Non-pigmented ciliary epithelial cell (primary cell): ENCODE data around the gene LYPD1.

Experiments
- DNase-seq: peaks from one replicate; pipeline ENCODE4 v3.0.0-alpha.2; 2010; ENCODE audit warnings: low read depth

Gene LYPD1

DNA sequence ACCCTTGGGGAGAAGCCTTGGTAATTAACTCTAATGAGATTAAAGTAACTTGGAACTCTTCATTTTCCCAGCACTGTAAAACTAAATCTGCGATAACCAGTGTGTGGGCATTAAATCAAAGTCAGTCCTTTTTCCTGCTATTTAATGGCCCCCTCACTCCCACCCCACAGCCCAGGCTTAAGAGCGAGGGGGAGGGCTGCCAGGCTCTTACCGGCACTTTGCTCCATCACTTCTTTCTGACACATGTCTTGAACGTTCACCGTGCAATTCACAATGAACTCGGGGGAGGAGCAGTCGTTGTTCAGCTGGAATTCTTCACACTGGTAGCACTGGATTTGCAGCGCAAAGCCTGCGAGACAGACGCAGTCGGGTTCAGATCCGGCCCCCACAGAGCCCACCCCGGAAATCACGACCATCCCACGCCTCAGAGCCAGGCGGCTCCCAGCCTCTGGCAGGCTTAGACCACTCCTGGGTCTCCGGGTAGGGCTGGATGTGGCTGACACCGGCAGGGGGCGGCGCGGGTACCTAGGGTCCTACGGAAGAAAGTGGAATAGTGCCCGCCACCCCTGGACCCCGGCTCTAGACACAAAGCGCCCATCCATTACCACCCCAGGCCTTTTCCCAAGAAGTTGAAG lies 1.7 kb downstream of the LYPD1 start:
- DNase-seq = no peak

- DNase-seq = no peak
Measured at GRCh38 chr2:132667706-132668105, 2.3 kb downstream of the LYPD1 start.

DNA sequence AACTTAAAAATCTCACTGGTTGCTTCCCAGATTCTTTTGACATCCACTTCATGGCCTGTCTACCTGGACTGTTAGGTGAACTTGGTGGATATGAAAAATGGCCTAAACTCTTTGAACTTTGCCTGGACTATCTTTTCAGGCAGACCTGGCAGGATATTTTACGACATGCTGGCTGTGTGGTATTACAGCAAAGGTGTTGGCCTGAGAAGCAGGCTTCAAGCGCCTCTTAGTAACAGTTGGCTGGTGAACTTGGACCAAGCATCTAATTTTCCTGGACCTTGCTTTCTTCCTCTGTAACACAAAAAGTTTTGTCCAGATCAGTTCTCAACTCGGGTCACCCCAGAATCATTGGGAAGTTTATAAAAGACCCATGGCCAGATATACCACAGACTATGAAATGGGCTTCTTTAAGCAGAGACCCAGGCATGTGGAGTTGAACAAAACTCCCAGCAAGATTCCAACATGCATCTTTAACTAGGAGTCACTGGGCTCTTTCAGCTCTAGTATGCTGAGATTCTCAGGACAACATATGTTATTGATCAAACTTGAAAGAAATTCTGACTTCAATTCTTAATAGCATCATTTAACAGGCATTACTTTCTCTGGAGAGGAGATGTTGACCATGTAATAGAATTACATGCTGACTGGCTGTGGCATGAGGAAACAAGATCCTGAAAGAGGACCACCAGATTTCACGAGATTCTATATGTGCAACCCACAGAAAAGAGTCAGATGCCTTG lies 4.4 kb downstream of the LYPD1 start:
- no peak for DNase-seq

GRCh38 chr2:132664096-132664495 lies 5.9 kb downstream of the LYPD1 start:
- no peak for DNase-seq

DNA sequence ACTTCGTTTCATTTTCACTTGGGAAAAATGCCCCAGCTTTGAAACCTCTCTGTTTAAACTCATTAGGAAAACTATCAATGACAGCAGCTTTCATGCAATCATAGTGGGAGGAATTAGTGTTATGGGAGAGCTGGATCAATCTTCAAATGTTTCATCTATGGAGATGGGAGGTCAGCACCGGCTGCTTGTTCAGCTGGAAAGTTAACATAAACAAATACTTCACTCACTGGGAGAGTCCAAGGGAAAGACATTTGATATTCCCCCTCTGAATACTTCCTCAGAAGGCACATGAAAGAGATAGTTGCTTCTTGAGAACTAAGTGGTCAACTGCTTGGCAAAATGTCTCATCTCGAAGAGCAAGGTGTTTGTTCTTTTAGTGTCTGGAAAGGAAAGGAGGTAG lies 7.3 kb downstream of the LYPD1 start:
- no peak for DNase-seq

DNA sequence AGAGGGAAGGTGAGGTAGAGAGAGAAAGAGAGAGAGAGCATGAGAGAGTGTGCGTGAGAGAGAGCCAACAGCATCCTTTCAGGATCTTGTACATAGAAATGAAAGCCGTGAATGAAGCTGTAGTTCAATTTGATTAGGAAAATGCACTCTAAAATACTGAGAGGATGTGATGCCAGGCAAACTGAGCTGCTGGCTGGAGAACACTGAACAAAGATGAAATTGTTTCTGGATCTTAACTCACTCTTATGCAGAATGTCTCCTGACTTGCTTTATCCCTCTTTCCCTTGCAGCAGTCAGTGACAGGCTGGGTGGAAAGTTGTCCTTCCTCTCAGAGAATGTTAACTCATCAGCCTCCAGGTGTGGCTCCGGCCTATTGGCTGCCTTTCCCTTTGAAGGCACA lies 10.7 kb downstream of the LYPD1 start:
- DNase-seq = no peak

DNA sequence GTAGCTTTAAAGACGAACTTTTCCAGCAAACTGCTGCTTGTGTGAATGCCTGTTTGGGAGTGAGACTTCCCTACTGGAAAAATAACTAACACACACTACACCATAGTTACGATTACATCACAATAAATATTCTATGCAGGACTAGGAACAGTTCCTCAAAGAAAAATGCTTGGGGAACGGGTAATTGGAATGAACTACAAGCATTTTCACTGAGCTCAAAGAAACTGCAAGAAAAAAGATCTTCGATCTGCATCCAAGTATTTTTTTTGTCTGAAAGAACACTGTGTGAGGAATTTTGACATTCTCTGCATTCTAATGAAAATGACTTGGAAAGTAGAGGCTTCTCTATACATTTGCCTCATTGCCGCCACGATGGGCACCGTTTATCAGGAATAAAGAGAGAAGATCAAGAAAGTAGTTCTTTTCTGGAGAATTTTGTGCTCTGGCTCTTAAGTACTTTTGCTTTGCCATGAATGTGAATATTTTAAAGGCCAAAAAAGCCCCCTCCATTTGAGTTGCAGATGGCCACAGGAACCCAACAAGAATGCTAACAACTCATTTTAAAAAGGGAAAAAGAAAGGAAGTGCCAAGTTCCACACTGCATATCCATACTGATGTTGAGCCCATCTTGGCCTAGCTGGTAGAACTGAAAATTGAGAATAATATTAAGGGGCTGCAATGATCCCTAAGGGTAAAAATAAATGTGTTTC lies 13.6 kb downstream of the LYPD1 start:
- DNase-seq = no peak

DNA sequence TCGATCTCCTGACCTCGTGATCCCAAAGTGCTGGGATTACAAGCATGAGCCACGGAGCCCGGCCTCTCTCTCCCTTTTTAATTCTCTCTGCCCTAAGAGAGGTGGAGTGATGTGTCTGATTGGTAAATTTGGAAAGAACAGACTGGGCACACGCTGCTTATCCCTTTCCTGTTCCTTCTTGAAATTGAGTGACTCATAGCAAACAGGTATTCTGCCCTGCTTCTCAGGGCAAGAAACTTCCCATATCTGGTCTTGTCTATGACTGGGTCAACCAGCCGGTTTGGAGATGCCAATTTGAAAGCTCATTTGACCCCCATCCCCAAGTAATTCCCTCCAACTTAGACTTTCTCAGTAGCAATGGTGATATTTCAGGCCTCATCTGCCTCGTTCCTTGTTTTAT lies 15.0 kb downstream of the LYPD1 start:
- DNase-seq = no peak

GRCh38 chr2:132654335-132654734 lies 15.7 kb downstream of the LYPD1 start:
- no peak for DNase-seq

- no peak for DNase-seq
Measured at GRCh38 chr2:132652474-132652873, 17.5 kb downstream of the LYPD1 start.

GRCh38 chr2:132651115-132652045 lies 18.6 kb downstream of the LYPD1 start:
- DNase-seq = no peak

DNA sequence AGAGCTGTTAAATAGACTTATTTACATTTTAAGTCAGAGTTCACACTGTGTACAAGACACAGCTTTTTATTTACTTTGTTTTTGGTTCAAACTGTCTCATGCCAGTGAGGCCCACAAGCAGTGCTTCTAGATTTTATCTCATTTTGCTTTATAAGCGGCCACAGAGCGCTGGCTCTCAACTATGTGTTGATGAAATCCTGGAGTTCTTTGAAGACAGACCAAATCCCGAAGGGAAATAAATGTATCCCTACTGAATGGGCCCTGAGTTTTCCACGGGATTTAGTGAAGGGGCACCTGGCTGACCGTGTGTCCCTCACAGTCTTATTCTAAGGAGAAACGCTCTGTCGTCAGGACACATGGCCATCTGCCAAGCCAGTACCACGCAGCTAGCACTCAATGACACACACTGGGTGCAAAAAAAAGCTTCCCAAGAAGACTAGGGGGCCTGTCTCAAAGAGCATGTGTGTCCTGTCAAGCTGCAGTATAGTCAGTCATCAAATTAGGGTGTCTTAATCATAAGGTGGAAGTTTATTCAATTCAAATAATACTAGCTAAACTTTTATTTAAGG lies 23.4 kb downstream of the LYPD1 start:
- no peak for DNase-seq

GRCh38 chr2:132645722-132646539 lies 24.1 kb downstream of the LYPD1 start:
- no peak for DNase-seq

- no peak for DNase-seq
Measured at GRCh38 chr2:132645176-132645575, 24.8 kb downstream of the LYPD1 start.

GRCh38 chr2:132642415-132642814 lies 27.6 kb downstream of the LYPD1 start:
- DNase-seq = no peak

DNA sequence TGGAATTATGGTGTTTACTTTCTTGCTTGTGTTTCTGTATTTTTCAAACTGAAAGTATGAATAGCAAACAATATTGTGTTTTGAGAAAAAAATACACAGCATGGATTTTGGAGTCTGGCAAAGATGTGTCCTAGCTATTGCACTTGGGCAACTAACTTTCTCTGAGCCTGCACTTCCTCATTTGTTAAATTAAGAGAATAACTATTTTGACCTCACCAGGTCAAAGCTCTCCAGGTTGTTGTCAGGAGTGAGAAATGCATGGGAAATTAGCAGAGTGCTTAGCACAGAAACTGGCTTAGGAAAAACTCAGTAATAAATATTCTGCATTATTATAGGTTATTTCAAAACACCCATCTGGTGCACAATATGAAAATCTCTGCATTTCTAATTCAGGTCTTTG lies 28.2 kb downstream of the LYPD1 start:
- no peak for DNase-seq

- DNase-seq = no peak
Measured at GRCh38 chr2:132640116-132640515, 29.9 kb downstream of the LYPD1 start.

GRCh38 chr2:132638313-132639040 lies 31.5 kb downstream of the LYPD1 start:
- DNase-seq = no peak

- no peak for DNase-seq
Measured at GRCh38 chr2:132636346-132636745, 33.7 kb downstream of the LYPD1 start.

- no peak for DNase-seq
Measured at GRCh38 chr2:132633635-132634034, 36.4 kb downstream of the LYPD1 start.
